SK-N-SH treated with all-trans-retinoic acid at 6 μM for 48 hours (cell line): ENCODE results near the gene PLCB4.

Experiments
- ATAC-seq: fragments of 200-7000 bp; cut with Tn5 transposase; 3 replicates; pipeline ENCODE4 v1.9.1; 2020; ENCODE audit warnings: mild to moderate bottlenecking, moderate library complexity
- ARNTL ChIP-seq: fragments of 450-650 bp; formaldehyde crosslinking; IDR thresholded peaks from 2 replicates; pipeline ENCODE4 v1.5.0; 2020; ENCODE audit warnings: low read depth, mild to moderate bottlenecking, moderate library complexity, borderline replicate concordance
- BACH2 ChIP-seq: fragments of 250-450 bp; sonication (Bioruptor Pico); IDR thresholded peaks from 2 replicates; pipeline ENCODE4 v1.9.0; 2021; ENCODE audit warnings: mild to moderate bottlenecking, borderline replicate concordance
- CSDC2 ChIP-seq: fragments of 250-450 bp; sonication (Bioruptor Pico); IDR thresholded peaks from 2 replicates; pipeline ENCODE4 v1.5.0; 2020; ENCODE audit warnings: mild to moderate bottlenecking, moderate library complexity
- ESRRG ChIP-seq: fragments of 250-450 bp; sonication (Bioruptor Pico); IDR thresholded peaks from 2 replicates; pipeline ENCODE4 v1.6.1; 2021; ENCODE audit warnings: mild to moderate bottlenecking
- GLIS3 ChIP-seq: fragments of 250-450 bp; sonication (Bioruptor Pico); IDR thresholded peaks from 2 replicates; pipeline ENCODE4 v1.5.0; 2020; ENCODE audit warnings: mild to moderate bottlenecking, moderate library complexity
- ISL1 ChIP-seq: fragments of 250-450 bp; sonication (Bioruptor Pico); IDR thresholded peaks from 2 replicates; pipeline ENCODE4 v2.1.2; 2022; ENCODE audit warnings: mild to moderate bottlenecking, moderate library complexity
- PATZ1 ChIP-seq: fragments of 250-450 bp; sonication (Bioruptor Pico); IDR thresholded peaks from 2 replicates; pipeline ENCODE4 v1.8.0; 2020; ENCODE audit warnings: mild to moderate bottlenecking, moderate library complexity, borderline replicate concordance
- PPARA ChIP-seq: fragments of 250-450 bp; sonication (Bioruptor Pico); IDR thresholded peaks from 2 replicates; pipeline ENCODE4 v1.5.0; 2020; ENCODE audit warnings: mild to moderate bottlenecking, borderline replicate concordance
- SNAI2 ChIP-seq: fragments of 250-450 bp; sonication (Bioruptor Pico); IDR thresholded peaks from 2 replicates; pipeline ENCODE4 v1.5.0; 2020; ENCODE audit warnings: mild to moderate bottlenecking, moderate library complexity
- TCF4 ChIP-seq: fragments of 250-450 bp; sonication (Bioruptor Pico); IDR thresholded peaks from 2 replicates; pipeline ENCODE4 v1.8.0; 2021; ENCODE audit warnings: mild to moderate bottlenecking, moderate library complexity, borderline replicate concordance
- TOX ChIP-seq: fragments of 250-450 bp; sonication (Bioruptor Pico); IDR thresholded peaks from 2 replicates; pipeline ENCODE4 v1.8.0; 2021; ENCODE audit warnings: mild to moderate bottlenecking, moderate library complexity, borderline replicate concordance
- ZC3H10 ChIP-seq: fragments of 250-450 bp; sonication (Bioruptor Pico); IDR thresholded peaks from 2 replicates; pipeline ENCODE4 v1.5.1; 2021; ENCODE audit warnings: mild to moderate bottlenecking, moderate library complexity
- ZFP3 ChIP-seq: fragments of 250-450 bp; sonication (Bioruptor Pico); IDR thresholded peaks from 2 replicates; pipeline ENCODE4 v1.5.0; 2020; ENCODE audit warnings: mild to moderate bottlenecking, moderate library complexity
- ZFP30 ChIP-seq: fragments of 450-650 bp; formaldehyde crosslinking; IDR thresholded peaks from 2 replicates; pipeline ENCODE4 v1.5.0; 2022; ENCODE audit warnings: mild to moderate bottlenecking, moderate library complexity
- ZNF565 ChIP-seq: fragments of 450-650 bp; formaldehyde crosslinking; conservative IDR thresholded peaks from 2 replicates; pipeline ENCODE4 v1.5.0; 2020; ENCODE audit warnings: low read depth, mild to moderate bottlenecking, moderate library complexity
- ZNF70 ChIP-seq: fragments of 450-650 bp; formaldehyde crosslinking; IDR thresholded peaks from 2 replicates; pipeline ENCODE4 v1.5.0; 2020; ENCODE audit warnings: mild to moderate bottlenecking, moderate library complexity
- TF ChIP-seq, protein P1 (sequence below): fragments of 250-450 bp; sonication (Bioruptor Pico); IDR thresholded peaks from 2 replicates; pipeline ENCODE4 v1.8.0; 2021; ENCODE audit warnings: low read depth, mild to moderate bottlenecking, moderate library complexity, borderline replicate concordance
- TF ChIP-seq, protein P2 (sequence below): fragments of 250-450 bp; sonication (Bioruptor Pico); IDR thresholded peaks from 2 replicates; pipeline ENCODE4 v1.5.1; 2020; ENCODE audit warnings: low read depth, mild to moderate bottlenecking, moderate library complexity
- TF ChIP-seq, protein P3 (sequence below): fragments of 250-450 bp; sonication (Bioruptor Pico); IDR thresholded peaks from 2 replicates; pipeline ENCODE4 v1.5.0; 2020; ENCODE audit warnings: mild to moderate bottlenecking, moderate library complexity

Gene PLCB4

GRCh38 chr20:9215539-9215938 is 146.7 kb downstream of the PLCB4 start:
- TF ChIP-seq ZFP3 (CRISPR knock-in tag) (no peak), CSDC2 (no peak), ZFP30 (CRISPR knock-in tag) (no peak), ZNF70 (CRISPR knock-in tag) (no peak)
- TF ChIP-seq, protein P1, sequence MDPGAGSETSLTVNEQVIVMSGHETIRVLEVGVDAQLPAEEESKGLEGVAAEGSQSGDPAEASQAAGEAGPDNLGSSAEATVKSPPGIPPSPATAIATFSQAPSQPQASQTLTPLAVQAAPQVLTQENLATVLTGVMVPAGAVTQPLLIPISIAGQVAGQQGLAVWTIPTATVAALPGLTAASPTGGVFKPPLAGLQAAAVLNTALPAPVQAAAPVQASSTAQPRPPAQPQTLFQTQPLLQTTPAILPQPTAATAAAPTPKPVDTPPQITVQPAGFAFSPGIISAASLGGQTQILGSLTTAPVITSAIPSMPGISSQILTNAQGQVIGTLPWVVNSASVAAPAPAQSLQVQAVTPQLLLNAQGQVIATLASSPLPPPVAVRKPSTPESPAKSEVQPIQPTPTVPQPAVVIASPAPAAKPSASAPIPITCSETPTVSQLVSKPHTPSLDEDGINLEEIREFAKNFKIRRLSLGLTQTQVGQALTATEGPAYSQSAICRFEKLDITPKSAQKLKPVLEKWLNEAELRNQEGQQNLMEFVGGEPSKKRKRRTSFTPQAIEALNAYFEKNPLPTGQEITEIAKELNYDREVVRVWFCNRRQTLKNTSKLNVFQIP (CRISPR knock-in tag) = no peak
- no peak for ATAC-seq

DNA sequence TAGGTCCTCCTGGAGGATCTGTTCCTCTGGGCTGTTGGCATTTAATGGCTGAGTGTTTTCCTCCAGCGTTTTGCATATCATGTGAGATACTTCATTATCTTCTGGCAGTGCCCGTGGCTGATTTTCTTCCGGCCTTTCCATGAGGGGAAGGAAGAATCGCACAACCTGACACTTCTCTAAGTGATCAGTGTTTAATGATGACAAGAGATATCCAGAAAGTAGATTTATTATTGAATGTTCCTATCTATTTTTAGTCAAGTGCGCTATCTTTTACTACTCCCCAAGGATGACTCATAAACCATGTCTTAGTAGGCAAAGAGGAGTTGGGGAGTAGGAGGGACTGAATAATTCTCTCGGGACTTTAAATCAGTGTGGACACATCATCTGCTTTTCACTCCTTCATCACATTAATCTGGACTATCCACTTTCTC is 149.7 kb downstream of the PLCB4 start:
- peak; percentile 79 for ATAC-seq
- 0 out of 2 replicates have a peak, but pooled peaks have one; percentile 28 for TF ChIP-seq ISL1
- peak; percentile 94 for TF ChIP-seq ZFP3 (CRISPR knock-in tag)
- no peak for TF ChIP-seq ARNTL (CRISPR knock-in tag)
- TF ChIP-seq ZNF565 (CRISPR knock-in tag) = no peak
- TF ChIP-seq TCF4 = no peak

DNA sequence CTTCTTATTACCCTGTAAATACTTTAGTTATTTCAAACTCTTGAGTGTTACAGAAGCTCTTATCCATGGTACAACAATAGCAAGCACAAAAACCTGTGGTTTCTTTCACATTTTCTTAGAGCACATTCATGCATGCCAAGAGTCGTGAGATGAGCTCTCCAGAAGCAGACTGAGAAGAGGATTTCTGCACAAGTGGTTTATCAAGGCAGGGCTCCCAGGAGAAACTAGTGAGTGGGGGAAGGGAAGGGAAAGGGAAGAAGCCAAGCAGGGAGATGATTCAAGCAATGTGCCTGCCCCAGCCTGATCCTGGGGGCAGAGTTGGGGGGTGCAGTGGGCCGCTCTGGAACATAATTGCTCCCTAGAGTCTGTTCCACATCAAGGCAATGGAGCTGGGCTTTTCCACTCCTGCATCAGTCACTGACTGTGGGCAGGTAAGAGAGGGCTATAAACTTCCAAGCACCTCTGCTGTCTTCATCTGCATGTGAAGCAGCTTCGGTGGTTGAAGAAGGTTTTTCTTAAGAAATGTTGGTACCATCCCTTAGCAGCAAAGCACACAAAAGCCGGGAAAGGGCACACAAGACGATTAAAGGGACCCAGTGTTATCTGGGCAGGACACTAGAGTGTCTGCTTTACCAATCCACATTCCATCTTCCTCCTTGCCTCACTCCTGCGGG is 152.1 kb downstream of the PLCB4 start:
- TF ChIP-seq ZFP3 (CRISPR knock-in tag) (no peak), ZC3H10 (no peak), ZNF70 (CRISPR knock-in tag) (no peak), ISL1 (no peak), SNAI2 (CRISPR knock-in tag) (no peak), GLIS3 (CRISPR knock-in tag) (no peak), TOX (CRISPR knock-in tag) (no peak), ZNF565 (CRISPR knock-in tag) (no peak), TCF4 (no peak), BACH2 (CRISPR knock-in tag) (no peak)
- TF ChIP-seq, protein P2, sequence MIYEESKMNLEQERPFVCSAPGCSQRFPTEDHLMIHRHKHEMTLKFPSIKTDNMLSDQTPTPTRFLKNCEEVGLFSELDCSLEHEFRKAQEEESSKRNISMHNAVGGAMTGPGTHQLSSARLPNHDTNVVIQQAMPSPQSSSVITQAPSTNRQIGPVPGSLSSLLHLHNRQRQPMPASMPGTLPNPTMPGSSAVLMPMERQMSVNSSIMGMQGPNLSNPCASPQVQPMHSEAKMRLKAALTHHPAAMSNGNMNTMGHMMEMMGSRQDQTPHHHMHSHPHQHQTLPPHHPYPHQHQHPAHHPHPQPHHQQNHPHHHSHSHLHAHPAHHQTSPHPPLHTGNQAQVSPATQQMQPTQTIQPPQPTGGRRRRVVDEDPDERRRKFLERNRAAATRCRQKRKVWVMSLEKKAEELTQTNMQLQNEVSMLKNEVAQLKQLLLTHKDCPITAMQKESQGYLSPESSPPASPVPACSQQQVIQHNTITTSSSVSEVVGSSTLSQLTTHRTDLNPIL = no peak
- TF ChIP-seq, all 23 proteins: peak for 0
- ATAC-seq = no peak

DNA sequence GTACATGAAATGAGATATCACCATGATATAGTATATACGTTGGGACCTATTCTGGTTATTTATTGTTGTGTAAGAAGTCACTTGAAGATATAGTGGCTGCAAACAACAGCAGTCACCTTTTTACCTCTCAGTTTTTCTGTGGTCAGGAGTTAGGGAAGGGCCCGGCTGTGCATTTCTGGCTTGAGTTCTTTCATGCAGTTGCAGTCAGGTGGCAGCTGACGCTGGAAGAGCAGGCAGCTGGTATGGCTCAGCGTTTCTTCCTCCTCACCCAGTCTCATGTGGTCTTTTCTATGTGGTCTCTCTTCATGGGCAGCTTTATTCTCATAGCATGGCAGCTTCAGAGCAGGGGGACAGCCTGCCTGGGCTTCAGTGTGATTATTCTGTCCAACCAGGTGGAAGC is 154.4 kb downstream of the PLCB4 start:
- TF ChIP-seq, protein P1 (CRISPR knock-in tag) = no peak
- TF ChIP-seq PPARA (CRISPR knock-in tag) (no peak), ARNTL (CRISPR knock-in tag) (no peak), SNAI2 (CRISPR knock-in tag) (no peak), PATZ1 (CRISPR knock-in tag) (no peak), ESRRG (CRISPR knock-in tag) (no peak)
- no peak for ATAC-seq

GRCh38 chr20:9225879-9226278 is 157.0 kb downstream of the PLCB4 start:
- ATAC-seq = no peak
- TF ChIP-seq, protein P3, sequence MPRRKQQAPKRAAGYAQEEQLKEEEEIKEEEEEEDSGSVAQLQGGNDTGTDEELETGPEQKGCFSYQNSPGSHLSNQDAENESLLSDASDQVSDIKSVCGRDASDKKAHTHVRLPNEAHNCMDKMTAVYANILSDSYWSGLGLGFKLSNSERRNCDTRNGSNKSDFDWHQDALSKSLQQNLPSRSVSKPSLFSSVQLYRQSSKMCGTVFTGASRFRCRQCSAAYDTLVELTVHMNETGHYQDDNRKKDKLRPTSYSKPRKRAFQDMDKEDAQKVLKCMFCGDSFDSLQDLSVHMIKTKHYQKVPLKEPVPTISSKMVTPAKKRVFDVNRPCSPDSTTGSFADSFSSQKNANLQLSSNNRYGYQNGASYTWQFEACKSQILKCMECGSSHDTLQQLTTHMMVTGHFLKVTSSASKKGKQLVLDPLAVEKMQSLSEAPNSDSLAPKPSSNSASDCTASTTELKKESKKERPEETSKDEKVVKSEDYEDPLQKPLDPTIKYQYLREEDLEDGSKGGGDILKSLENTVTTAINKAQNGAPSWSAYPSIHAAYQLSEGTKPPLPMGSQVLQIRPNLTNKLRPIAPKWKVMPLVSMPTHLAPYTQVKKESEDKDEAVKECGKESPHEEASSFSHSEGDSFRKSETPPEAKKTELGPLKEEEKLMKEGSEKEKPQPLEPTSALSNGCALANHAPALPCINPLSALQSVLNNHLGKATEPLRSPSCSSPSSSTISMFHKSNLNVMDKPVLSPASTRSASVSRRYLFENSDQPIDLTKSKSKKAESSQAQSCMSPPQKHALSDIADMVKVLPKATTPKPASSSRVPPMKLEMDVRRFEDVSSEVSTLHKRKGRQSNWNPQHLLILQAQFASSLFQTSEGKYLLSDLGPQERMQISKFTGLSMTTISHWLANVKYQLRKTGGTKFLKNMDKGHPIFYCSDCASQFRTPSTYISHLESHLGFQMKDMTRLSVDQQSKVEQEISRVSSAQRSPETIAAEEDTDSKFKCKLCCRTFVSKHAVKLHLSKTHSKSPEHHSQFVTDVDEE (CRISPR knock-in tag) = no peak
- no peak for TF ChIP-seq ZNF70 (CRISPR knock-in tag)
- TF ChIP-seq, protein P2 = no peak
